WI38 (cell line): Measurements from ENCODE around the gene SOWAHD.
A peak's percentile ranks its signal among the peaks of the same experiment; 100 is the strongest.

ENCODE experiments used
- H3K4me3 ChIP-seq: 2 replicates; pipeline ENCODE4 v1.5.1; 2011; ENCODE audit warnings: low read depth, mild to moderate bottlenecking, control low read depth, low read length
- CTCF ChIP-seq: IDR thresholded peaks from 2 replicates; pipeline ENCODE4 v1.5.1; 2012; ENCODE audit warnings: low read depth, mild to moderate bottlenecking, control low read depth, low read length

The SOWAHD gene

GRCh38 chrX:119753001-119753400, 5.4 kb upstream of the SOWAHD start:
- TF ChIP-seq CTCF, result no peak
- H3K4me3 ChIP-seq, result no peak overlapping the region

- H3K4me3 ChIP-seq, result no peak overlapping the region
- peak; percentile 25 for TF ChIP-seq CTCF
These were observed 4.6 kb upstream of the SOWAHD start for GRCh38 chrX:119753639-119754257.

- H3K4me3 ChIP-seq, result no peak overlapping the region
- TF ChIP-seq CTCF, result no peak
These were observed 2.3 kb upstream of the SOWAHD start for GRCh38 chrX:119755981-119756533.

GRCh38 chrX:119756926-119757635, 1.3 kb upstream of the SOWAHD start:
- no peak for TF ChIP-seq CTCF
- no peak overlapping the region for H3K4me3 ChIP-seq

GRCh38 chrX:119757646-119757978, 776 bp upstream of the SOWAHD start:
- H3K4me3 ChIP-seq, result no peak overlapping the region
- no peak for TF ChIP-seq CTCF

- TF ChIP-seq CTCF, result no peak
- peak overlapping the region; percentile 54 for H3K4me3 ChIP-seq
These were observed 401 bp downstream of the SOWAHD start for GRCh38 chrX:119758731-119759247.

- no peak overlapping the region for H3K4me3 ChIP-seq
- TF ChIP-seq CTCF, result no peak
These were observed 919 bp downstream of the SOWAHD start for GRCh38 chrX:119759248-119759766.
